Stimulated activated CD8-positive, alpha-beta memory T cell treated with anti-CD3 and anti-CD28 coated beads, Interleukin-4, amount 100 ng/mL, for 48 hours (primary cell): ENCODE data around the gene DOCK8.

Experiments
- DNase-seq: peaks from one replicate; pipeline ENCODE4 v3.0.0-alpha.2; 2020

Gene DOCK8

GRCh38 chr9:436482-436881 lies 221.8 kb downstream of the DOCK8 start:
- no peak for DNase-seq

- no peak for DNase-seq
Measured at GRCh38 chr9:437066-437465, 222.4 kb downstream of the DOCK8 start.

GRCh38 chr9:437574-438001 lies 222.9 kb downstream of the DOCK8 start:
- no peak for DNase-seq

DNA sequence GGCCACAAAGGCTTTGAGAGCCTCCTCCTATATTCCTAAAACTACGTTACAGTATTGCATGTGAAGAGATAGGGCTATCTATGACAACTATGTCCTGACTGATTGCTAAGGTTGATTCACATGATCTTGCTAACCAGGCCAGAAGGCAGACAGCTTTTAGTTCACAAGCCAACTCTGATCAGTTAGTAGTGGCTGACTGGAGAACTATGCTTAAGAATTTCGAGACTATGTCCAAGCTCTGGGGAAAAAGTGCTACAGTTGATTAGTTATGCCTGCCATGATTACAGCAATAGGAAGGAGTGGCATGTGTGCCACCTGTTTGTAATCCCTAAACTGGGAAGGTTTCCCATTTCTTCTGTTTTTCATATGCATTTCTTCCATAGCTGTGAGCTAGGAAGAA lies 223.4 kb downstream of the DOCK8 start:
- no peak for DNase-seq

DNA sequence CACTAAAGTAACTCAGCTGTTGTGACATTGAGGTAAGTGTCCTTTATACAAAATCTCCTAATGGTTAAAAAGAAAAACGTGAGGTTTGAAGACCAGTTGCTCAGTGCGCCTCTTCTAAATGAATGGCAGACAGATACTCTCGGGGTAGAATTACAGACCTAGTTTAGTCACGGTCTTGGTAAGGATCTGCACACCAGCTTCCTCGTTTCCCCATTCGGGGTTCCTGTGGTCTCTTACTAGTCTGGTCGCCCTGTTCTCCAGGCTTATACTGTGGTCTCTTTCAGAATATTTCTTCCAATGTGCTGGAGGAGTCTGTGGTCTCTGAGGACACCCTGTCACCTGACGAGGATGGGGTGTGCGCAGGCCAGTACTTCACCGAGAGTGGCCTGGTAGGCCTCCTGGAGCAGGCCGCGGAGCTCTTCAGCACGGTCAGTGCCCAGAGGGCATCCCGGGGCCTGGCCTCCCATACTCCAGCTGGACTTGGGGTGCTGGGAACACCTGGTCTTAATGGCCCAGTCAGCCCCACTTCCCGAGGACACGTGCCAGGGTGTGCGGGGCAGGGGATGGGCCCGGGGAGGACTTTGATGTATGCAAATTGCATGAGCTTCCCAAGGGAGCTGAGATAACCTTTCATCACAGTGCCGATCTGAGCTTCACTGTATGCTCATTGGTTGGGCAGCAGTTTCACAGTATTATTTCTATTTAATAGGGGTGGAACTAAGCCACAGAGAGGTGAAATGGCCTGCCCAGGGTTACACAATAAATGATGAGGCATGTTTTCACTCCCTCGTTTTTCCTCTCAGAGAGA lies 224.5 kb downstream of the DOCK8 start:
- no peak for DNase-seq

GRCh38 chr9:441126-441525 lies 226.5 kb downstream of the DOCK8 start:
- DNase-seq = no peak

DNA sequence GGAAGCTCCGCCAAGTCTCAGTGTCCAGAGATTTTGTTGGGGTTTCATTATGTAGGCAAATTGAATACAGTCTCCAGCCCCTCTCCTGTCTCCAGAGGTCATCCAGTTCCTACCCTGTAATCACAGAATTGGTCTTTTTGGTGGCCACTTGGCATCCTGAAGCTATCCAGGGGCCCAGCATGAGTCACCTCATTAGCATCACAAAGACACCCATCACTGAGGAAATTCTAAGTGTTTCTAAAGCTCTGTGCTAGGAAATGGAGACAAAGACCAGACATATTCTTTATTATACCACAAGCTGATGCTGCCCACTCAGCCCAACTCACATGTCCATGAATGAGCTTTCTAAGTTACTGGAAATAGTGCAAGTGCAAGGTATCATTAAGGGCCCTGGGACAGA lies 229.9 kb downstream of the DOCK8 start:
- no peak for DNase-seq

DNA sequence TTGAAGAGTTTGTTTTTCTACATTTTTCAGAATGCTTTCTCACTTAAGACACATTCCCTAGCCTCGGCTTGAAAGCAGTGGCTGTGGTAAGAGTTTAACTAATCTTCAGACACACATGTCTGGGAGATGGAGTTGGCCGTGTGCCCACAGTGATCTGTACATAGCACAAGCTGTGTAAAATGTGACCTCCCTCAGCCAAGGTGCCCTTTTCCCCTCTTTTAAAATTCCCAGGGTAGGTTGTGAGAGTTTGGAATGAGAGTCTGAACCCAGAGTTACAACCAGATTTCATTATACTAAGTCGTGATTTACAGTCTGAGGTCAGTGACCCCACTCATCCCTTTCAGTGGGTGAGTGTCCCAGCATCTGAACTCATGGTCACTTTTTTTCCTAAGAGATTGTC lies 230.4 kb downstream of the DOCK8 start:
- DNase-seq = no peak

GRCh38 chr9:446074-446699 lies 231.5 kb downstream of the DOCK8 start:
- no peak for DNase-seq

DNA sequence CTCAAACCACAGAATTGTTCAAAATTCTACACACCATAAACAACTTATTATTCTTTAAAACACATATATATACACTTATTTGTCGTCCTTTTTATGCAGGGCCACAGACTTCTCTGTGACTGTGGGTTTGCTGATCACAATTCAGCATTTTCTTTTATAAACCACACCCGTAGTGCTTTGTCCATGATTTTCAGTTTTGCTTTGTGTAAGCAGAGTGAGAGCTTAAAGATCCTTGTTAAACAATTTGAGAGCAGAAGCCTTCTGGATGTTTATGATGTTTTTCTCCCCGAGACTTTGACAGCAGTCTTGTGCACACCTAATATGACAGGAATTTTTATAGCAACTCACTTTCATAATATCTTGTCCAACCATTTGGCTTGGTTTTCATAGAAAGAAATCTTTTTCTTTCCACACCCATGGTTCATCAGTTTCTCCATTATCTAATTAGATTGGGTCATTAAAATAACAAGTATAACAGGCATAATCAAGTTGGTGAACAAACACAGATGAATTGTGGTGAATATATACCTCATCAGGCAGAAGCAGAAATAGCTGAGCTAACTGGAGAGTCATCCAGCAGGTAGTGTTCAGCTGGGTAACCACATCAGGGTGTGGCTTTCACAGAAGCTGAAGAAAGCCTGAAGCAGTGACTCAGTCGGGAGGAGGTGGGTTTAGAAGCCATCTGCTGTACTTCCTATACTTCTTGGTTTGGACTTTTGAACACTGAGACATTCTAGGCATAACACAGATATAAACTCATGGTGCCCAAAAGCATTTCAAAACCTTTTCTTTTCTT lies 232.8 kb downstream of the DOCK8 start:
- peak; percentile 69 for DNase-seq

- no peak for DNase-seq
Measured at GRCh38 chr9:450057-450456, 235.4 kb downstream of the DOCK8 start.

DNA sequence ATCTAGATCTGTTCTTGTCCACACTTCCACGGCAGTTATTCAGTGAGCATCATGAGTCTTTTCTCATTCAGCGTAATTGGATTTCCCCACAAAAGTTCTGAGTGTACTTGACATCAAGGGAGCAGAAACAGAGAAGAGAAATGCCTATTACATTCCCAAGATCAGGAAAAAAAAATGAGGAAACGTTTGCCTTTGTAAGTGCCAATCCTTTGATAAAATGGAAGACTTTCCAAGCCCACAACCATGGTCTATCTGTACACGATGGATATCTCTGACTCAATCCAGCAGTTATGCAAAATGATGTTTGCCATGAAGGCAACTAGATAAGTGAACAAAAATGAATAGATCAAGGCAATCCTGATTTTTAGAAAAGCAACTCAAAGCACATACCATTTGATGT lies 235.9 kb downstream of the DOCK8 start:
- no peak for DNase-seq

GRCh38 chr9:453832-454231 lies 239.2 kb downstream of the DOCK8 start:
- DNase-seq = no peak

- no peak for DNase-seq
Measured at GRCh38 chr9:456365-456764, 241.7 kb downstream of the DOCK8 start.

- no peak for DNase-seq
Measured at GRCh38 chr9:458590-458989, 243.9 kb downstream of the DOCK8 start.

DNA sequence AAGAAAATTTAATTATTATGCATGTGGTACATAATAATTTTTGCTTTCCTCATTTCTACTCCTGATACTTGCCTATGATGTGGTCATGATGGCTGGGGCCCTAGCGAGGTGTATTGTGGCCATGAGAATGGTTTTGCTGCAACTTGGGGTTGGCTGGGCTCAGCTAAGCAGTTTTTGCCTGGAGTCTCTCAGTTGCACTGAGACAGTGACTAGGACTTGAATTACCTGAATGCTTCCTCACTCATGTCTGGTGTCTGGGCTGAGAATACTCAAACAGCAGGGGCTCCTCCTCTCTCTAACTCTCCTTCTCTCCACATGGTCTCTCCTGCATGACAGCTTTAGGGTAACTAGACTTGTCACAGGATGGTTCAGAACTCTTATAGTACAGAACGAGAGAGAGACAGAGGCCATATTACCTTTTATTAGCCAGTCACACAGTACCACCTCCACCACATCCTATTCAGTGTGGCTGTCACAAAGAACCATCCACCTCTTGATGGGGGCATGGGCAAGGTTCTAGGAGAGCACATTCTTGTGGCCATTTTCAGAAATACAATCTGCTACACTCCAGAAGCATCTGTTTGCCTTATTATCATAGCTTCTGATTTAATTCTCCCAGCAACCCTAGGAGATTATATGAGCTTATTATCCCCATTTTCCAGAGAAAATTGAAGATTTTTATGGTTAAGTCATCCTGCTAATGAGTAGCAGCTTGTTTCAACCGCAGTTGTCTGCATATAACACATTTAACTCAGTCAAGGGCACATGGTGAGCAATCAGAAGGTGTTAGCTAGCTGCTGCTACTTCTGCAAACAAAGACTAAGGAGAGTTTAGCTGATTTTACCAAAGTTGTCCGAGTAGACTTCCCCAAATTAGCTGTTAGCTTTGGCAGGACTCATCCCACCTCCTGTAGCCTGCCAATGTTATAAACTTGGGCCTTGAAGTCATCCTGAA lies 245.1 kb downstream of the DOCK8 start:
- DNase-seq = no peak

DNA sequence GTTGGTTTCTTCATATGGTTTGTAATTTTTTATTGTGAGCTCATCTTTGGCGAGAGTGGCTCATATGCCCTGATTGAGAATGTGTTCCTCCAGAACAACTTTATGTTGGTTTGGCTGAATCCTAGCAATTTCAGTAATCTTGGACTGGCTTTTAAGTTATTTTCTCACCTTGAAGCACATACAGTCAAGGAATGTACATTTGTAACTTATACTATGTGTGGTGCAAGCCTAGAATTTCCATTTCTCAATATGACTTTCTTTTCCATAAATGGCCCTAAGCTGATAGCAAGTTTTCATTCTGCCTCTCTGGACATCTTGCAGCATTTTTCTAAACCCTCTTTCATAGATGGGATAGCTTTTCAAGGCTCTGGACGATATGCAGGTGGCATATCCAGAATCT lies 247.5 kb downstream of the DOCK8 start:
- DNase-seq = no peak

- DNase-seq = no peak
Measured at GRCh38 chr9:462606-463005, 247.9 kb downstream of the DOCK8 start.

- DNase-seq = no peak
Measured at GRCh38 chr9:463455-464171, 248.9 kb downstream of the DOCK8 start.

- DNase-seq = no peak
Measured at GRCh38 chr9:466747-467146, 252.1 kb downstream of the DOCK8 start.

DNA sequence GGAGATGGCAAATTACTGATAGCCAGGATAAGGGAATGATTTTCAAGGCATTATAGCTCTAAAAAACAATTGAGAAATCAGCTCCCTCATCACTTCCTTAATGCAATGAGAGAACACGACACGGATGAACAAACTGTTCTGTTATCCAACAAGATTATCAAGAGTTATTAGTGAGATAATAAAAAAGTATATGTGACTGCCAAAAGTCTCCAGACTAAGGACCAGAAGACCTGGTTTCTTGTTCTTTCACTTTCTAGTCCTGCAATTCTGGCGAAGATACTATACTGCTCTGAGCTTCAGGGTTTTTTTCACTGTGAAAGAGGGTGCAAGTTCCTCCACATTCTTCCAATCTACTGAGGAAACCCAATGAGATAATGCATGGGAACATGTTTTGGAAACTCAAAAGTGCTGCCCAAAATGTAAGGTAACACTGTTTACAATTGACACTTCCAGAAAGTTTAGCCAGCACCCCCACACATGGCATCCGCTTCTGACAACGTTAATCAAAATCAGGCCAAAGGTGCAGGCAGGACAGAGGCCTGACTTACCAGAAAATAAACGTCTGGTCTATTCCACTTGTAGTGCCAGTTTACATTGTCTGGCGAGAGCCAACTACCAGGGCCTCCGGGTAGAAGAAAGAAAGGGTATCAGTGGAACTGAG lies 254.2 kb downstream of the DOCK8 start:
- DNase-seq = no peak
